ENCODE data around the gene TTLL11.
A peak's percentile ranks its signal among the peaks of the same experiment; 100 is the strongest.

Gene TTLL11, protein sequence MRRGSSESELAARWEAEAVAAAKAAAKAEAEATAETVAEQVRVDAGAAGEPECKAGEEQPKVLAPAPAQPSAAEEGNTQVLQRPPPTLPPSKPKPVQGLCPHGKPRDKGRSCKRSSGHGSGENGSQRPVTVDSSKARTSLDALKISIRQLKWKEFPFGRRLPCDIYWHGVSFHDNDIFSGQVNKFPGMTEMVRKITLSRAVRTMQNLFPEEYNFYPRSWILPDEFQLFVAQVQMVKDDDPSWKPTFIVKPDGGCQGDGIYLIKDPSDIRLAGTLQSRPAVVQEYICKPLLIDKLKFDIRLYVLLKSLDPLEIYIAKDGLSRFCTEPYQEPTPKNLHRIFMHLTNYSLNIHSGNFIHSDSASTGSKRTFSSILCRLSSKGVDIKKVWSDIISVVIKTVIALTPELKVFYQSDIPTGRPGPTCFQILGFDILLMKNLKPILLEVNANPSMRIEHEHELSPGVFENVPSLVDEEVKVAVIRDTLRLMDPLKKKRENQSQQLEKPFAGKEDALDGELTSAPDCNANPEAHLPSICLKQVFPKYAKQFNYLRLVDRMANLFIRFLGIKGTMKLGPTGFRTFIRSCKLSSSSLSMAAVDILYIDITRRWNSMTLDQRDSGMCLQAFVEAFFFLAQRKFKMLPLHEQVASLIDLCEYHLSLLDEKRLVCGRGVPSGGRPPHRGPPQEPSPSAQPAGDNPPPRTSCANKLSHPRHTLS

GRCh38 chr9:122092611-122093506 lies at the start of gene TTLL11:
TTLL11 (minus strand) TSS chr9:122093308; CDS start chr9:122093148, 160 bp downstream.
- DNase-seq = peak; percentile 70

DNA sequence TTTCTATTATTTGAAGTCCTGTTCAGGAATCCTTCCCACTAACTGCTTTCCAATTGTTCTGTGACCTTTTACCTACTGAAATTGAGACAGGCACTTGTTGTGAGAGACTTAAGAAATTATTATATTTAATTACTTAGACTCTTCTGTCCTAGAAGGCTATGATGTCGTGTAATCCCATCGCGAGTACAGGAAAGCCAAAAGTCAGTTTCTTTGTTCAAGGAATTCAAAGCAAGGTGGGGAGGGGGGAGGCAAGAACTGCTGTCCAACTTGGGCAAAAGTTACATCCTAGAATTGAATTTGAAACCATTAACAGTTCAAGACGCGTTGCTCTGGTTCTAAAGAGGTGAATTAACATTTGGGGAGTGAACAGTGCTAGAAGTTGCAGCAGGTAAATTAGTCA lies 48.6 kb upstream of the TTLL11 start:
- DNase-seq = no peak

DNA sequence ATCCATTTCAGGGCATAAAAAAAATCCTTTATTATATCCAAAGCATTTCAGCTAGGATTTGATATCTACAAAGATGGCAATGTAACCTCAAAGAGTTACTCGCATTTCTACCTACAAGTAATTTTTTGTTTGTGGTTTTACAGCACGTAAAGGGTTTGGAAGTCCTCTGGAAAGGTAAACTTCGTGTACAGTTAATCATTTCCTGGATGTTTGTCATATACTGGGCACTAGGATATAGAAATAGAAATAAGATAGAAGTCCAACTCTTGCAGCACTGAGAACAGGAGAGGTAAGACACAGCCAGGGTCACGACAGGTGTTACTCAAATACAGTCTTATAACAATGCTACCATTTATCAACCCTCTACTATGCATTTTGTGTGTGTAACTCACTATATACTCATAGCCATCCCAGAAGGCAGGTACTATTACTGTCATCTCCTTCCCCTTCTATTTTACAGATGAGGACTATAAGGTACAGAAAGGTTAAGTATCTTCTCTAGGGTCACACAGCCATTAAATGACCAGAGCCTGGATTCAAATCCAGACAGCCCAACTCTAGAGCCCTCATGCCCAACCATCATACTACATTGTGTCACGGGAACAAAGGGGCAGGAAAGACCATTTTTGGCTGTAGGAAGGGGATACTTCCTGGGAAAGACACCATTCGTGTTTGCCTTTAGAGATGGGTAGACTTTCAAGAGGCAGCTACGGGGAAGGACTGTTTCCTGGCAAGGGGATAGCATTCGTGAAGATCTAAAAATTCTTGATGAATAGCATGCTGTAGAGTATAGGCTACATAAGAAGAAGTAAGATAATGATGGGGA lies 47.5 kb upstream of the TTLL11 start:
- DNase-seq = no peak

DNA sequence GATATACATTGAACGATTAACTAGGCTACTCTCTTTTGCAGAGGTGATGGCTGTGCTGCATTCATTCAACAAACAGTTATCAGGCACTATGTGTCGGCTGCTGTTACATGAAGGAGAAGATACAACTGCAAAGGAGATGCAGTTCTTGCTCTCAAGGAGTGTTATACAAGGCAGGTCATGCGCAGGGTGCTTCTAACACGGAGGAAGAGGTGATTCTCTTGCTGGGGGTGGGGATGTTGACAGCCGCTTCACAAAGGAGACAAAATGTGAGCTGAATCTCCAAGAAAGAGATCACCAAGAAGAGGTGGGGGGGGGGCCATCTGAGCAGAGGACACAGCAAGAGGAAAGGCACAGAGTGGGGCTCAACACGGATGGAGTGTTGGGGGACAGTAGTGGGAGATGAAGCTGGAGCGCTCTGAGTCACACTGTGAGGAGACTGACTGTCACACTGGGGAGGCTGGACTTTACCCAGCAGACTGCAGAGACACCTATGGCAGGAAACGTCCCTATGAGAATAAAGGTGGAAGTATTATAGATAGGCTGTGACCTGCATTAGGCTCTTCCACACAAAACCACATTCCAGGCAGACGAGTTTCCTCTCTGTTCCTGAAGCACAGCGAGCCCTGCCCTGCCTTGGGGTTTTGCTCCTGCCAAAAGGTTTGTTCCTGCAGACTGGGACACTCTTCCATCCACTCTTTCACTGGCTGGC lies 45.6 kb upstream of the TTLL11 start:
- no peak for DNase-seq

- no peak for DNase-seq
These were observed 42.4 kb upstream of the TTLL11 start for GRCh38 chr9:122135529-122135859.

DNA sequence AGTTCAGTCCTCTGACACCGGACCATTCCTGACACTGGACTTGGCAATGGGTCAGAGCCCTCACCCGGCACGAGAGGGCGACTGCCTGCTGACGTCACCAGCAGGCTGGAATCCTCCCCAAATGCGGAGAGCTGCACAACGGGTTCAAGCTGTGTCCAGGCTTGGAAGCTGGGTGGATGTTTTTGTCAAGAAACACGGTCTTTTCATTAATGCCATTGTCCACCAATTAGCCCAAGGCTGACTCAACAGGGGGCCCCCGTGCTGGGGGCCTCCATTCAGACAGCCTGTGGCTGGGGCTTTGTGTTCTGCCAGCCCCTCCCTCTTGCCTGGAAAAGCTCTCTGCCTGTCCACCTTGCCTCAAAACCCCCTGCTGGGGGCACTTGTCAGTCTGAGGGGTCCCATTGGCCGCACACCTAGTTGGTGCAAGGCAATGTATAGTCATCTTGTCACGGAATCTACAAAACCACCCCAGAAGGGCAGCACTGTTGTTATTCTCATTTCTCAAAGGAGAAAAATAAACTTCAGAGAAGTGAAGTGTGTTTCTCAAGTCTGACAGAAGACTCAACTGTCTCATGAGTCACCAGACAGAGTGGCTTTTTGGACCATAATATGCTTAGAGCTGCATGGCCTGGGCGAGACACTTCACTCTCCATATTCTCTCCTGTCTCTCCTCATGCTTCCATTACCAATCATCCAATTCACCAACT lies 41.9 kb upstream of the TTLL11 start:
- DNase-seq = no peak

- no peak for DNase-seq
These were observed 41.0 kb upstream of the TTLL11 start for GRCh38 chr9:122133984-122134535.

- DNase-seq = no peak
These were observed 40.3 kb upstream of the TTLL11 start for GRCh38 chr9:122133263-122133983.

DNA sequence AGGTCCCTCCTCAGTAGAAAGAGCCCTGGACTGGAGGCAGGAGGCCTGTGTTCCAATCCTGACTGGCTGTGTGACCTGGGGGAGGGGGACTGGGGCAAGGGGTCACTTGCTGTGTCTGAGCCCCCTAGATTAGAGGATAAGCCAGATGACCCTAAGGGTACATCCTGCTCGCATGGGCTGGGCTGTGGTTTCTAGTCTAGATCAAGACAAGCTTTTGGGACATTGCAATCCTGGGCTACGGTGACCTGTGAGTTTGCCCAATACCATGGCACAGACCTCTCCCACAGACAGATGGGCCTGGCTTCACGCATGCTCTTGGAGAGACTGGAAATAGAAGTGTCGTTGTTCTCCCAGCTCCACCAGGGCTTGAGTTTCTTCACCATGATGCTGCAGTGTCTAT lies 39.4 kb upstream of the TTLL11 start:
- no peak for DNase-seq

DNA sequence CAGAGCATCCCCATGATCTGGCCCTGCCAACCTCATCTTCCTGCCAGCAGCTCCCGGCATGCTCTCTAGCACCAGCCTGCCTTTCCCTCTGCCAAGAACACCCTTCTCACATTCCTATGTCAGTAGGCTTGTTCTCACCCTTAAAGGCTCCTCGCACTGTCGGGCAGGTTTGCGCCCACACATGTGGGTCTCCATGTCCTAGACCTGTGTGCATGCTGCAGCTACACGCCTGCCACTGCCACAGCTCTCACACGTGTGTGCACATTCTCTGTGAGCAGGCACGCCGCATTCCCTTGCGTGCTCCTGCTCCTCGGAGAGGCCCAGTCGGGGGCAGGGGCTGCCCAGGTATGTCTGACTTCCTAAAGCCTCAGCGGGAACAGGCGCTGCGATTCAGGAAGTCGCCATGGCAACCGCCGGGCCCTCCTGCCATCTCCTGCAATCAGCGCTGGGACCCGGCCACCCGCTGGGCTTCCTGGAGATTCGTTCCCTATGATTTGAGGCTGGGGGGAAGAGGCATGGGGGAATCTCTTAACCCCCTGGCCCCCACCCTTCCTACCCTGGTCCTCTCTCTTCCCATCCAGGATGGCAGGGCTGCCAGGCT lies 38.4 kb upstream of the TTLL11 start:
- DNase-seq = no peak

DNA sequence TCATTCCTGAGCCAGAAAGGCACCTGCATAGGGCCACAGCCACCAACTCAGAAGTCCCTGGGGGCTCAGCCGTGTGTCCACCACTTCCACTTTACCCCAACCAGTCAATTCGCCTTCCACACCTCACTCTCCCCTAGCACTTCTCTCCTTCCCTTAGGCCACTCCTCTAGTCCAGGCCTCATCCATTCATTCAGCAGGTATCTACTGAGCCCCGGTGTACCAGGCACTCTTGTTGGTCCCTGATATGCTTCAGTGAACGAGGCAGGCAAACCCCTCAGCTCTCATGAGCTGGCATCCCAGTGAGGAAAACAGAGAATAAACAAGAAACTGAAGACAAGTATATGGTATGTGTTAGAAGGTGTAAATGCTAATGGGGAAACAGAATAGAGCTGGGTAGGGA lies 37.7 kb upstream of the TTLL11 start:
- DNase-seq = no peak

GRCh38 chr9:122129969-122130368 lies 36.9 kb upstream of the TTLL11 start:
- no peak for DNase-seq

DNA sequence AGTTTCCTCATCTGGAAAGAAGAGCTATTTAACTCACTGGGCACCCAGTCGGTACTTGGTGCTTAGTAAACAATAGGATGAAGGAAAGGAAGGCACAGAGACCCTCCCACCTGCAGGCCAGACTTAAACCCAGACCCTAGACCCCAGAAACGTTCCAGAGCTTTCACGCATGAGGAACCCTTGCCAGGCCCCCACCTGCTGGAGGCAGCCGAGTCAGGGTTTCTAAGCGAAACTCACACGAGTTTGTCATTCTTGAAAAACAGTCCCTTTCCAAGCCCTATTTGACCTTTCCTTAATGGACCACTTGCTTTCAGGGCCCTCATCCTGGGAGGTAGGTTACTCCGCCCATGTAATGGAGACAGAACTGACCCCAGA lies 35.8 kb upstream of the TTLL11 start:
- no peak for DNase-seq

- no peak for DNase-seq
These were observed 35.2 kb upstream of the TTLL11 start for GRCh38 chr9:122128007-122128968.

GRCh38 chr9:122127396-122127798 lies 34.3 kb upstream of the TTLL11 start:
- DNase-seq = no peak

DNA sequence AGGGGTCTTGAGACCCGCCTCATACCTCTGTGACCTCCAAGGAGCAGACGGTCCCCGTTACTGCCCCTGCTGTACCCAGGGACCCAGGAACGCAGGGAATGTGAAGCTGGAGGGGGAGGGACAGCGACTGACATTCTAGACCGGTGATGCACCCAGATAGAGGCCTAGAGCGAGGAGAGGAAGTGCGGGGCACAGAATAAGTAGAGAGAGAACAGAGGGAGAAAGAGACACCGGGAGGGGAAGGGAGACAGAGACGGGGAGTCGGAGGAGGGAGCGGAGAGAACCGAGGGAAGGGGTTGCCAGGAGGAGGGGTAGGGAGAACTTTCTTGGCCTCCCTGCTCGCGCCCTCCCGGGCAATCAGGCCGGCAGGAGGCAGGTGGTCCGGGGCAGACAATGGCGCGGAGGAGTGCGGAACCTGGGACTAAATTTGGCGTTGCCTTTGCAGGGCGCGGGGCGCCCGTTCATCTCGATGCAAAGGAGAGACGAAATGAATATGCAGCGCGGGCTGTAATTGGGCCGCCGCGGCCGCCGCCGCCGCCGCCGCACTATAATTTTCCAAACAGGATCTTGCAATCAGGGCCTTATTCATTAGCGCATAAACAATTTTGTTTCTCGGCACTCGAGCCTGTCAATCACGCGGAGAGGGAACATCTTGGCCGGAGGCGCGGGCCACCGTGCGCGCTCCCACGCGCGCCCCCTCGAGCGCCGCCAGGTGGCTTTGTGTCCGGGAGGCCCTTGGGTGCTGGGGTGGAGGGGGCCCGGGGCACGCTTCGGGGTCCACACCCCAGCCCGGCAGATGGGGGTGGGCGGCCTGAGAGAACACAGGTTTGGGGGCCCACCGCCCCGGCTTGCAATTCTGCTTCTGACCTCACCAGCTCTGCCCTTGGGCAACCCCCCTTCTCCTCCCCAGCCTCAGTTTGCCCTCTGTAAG lies 33.5 kb upstream of the TTLL11 start:
- no peak for DNase-seq
